ENCODE results near the gene CD247.

CD247 gene

DNA sequence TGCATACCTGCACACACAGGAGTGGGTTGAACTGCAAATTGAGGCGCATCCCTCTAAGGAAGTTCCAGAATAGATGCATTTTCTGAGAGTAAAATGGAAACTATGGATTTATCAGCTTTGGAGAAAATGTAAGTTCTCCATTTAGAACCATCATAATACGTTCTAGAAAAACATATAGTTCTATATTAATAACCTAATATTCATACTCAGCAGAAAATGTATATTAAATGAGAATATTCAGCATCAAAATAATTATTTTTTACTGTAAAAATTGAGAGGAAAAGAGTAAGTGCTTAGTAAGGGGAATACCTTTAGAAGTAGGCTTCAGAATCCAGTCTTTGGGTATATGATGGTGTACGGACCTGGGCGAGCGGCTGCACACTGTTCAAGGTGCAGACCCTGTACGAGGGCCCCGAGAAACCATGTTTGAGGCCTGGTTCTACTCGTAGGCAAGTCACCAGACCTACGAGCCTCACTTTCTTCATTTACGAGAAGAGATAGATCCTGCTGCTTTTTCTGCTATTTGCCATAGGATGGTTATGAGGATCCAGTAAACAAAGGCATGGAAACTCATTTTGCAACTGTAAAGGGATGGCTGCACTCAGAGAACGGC lies 6.8 kb downstream of the CD247 start:
- no peak for DNase-seq

DNA sequence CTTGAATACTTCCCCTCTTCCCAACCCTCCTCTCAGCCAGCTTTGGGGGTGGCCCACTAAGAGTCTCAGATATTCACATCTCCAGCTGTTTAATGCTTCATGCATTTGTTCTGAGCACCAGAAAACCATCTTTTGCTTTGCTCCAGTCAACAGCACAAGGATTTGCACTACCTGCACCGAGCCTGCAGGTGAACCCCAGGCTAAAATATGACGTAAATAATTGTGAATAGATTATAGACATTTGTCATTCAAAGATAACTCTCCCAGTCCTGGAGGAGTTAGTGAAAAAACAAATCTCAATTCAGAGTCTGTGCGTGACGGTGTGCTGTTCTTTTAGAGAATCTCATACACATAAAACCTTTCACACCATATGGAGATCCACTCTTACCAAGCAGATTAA lies 7.4 kb downstream of the CD247 start:
- DNase-seq: no peak

DNA sequence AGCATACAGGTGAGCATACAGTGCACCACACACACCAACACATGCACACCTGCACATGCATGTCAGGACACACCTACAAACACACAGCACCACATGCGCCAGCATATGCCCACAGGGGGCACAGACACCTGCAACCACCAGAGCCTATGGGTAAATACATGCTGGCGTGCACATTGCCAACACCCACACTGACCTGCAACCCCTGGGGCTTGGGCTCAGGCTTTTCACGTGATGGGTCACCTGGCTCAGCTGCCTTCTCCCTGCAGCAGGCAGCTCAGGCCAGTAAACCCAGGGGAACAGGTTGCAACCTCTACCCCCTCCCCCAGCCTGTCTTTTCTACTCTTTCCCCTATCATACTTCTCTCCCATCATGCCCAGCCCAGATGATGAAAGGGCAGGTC lies 8.1 kb downstream of the CD247 start:
- DNase-seq: no peak

DNA sequence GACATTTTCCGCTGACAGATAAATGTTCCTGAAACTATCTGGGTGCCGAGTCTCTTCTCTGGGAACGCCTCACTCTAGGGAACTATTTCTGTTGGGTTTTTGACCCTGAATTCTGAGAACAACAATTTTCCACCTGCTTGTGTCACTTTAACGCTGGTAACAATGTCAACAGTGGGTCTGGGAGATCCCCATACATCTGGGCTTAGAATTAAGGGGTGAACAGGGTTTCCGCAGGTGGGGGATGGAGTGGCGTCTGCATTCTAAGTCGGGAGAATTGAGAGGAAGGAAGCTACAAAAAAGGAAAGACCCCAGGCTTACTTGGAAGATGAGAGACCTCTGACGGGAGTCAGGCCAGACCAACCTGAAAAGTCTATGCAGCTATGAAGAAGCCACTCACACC lies 8.7 kb downstream of the CD247 start:
- DNase-seq: no peak

GRCh38 chr1:167507719-167508118 lies 10.6 kb downstream of the CD247 start:
- no peak for DNase-seq

DNA sequence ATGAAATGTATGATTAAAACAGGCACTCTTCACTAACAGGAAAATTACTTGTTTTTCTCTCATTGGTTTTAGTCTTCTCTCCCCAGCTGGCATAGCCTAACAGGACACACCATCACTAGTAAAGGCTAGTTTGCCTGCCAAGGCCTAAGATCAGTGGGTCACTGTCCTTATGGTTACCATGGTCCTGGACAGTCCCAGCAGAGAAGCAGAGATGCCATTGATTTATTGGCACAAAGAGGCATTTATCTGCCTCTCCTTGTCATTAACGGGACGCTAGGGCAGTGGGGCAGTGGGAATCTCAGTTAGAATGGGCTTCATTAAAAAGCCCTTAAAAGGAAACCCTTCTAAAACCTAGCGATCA lies 13.9 kb downstream of the CD247 start:
- DNase-seq: no peak

DNA sequence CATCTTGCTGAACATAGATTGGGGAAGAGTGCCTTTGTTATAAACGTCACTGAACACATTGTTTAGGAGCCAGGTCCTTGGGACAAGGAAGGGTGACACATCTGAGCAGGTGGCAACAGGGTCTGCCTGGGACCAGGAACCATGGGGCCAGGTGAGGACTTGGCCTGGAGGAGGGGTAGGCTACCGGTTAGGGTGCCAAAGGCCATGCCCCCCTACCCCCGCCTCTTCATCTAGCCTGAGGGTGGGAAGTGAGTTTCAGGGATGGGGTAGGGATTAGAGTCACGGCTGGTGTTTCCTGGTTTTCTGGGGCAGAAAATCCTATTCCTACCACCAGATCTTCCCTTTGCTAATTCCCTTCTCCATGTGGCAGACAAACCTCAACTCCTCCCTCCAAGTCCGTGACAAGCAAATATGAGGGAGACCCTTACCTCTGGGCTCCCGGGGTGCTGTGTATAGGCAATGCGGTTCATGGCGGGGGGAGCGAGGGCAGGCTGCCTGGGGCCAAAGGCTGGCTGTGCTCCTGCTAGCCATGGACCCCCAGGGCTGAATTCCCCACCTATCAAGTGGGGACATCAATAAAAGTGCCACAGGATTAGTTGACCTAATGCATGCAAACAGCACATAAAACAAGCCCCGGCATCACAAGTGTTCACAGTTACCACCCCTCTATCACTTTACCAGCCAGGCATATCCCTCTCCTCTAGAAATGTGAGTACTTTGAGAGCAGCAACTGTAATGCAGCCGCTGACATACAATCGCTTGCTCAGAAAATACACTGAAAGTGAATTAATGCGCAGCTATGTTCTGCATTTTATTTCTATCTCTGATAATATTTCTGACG lies 14.5 kb downstream of the CD247 start:
- no peak for DNase-seq

DNA sequence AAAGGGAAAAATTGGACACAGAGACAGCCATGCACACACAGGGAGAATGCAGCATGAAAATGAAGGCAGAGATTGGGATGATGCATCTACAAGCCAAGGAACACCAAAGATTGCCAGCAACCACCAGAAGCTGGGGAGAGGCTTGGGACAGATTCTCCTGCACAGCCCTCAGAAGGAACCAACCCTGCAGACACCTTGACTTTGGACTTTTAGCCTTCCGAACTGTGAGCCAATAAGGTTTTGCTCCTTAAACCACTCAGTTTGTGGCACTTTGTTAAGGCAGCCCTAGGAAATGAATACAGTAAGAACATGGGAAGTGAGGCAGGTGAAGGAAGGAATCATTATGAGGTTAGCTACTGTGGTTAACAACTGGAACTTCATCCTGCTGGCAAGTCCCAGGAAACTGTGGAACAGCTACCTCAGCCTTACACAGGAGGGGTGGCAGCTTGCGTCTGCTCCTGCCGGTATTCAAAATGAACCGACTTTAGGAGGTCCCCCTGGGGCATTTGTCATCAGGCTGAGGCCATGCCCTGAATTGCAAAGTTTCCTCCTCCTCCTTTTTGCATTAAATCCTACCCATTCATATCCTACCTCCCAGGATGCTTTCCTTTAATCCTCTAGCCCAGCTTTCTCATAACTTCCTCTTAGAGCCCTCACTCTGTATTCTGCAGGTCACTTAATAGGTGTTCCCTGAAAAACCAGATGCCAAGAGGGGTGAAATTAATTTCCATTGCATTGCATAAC lies 15.4 kb downstream of the CD247 start:
- DNase-seq: no peak

GRCh38 chr1:167502192-167502551 lies 16.2 kb downstream of the CD247 start:
- no peak for DNase-seq

DNA sequence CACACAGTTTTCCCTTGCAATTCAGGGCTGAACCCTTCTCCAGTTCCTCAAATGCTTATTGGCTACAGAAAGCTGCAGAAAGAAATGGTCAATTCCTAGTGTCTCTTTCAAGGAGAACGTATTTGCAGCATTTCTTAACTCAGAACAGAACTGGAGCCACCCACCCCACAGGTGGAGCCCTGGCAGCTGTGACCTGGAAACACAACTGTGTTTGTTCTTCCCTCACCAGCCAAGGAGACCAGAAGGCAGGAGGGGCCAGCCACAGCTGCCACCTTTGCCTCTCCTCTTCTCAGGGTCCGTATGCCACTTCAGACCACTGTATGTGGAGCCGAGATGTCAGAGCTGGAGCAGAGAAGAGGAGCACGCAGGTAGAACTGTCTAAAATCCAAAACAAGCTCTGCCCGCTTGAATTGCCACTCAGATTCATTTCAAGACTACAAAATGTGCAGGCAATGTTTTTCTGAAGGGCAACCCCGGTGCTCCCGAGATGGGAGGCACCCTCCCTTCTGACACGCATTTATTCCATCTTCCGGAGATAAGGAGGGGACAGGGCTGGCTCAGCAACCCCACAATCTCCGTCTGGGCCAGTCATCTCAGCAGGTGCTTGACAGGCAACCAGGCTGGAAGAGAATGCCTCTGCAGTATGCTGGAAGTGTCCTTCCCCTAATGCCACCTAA lies 16.7 kb downstream of the CD247 start:
- DNase-seq: no peak

DNA sequence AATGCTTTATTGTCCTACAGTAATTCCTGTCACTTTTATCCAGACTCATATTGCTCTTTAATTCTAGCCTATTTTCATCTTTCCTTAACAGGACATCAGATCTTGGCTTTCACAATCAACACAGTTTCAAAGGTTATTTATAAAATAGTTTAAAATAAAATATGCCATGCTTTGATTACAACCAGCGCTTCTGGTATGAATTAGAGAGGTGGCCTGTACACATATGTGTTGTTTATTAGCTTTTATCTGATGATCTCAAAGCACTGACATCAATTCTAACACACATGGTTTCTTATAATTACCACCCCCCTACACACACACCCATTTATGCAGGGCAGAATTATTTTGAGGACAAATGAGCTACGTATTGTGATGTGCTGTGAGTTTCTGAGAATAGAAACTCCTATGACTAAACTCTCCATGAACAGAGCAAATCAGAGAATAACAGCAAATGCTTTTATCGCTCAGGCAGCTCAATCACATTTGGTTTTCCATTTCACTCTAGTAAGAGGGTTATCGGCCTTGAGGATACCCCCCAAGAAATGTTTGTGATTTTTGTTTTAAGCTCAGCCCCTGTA lies 18.0 kb downstream of the CD247 start:
- DNase-seq: no peak

DNA sequence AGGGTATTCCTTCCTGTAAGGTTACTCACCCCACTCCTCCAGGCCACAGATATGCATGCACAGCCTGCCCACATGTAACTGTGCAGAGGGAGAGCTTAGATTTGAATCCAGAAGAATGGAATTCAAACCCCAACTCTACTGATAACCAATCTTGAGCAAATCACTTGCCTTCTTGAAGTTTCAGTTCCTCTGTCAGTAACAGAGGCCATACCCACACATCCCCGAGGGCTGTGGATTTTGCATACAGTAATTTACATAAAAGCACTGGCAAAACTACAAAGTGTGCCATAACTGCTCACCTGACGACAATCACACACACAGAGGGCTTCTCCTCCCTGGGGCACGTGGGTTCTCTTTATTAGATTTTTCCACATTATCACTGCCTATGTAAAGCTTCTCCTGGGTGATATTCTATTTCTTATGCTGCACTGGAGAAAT lies 18.6 kb downstream of the CD247 start:
- no peak for DNase-seq

- no peak for DNase-seq
These were observed 19.2 kb downstream of the CD247 start for GRCh38 chr1:167499106-167499505.

- no peak for DNase-seq
These were observed 21.3 kb downstream of the CD247 start for GRCh38 chr1:167496797-167497619.

DNA sequence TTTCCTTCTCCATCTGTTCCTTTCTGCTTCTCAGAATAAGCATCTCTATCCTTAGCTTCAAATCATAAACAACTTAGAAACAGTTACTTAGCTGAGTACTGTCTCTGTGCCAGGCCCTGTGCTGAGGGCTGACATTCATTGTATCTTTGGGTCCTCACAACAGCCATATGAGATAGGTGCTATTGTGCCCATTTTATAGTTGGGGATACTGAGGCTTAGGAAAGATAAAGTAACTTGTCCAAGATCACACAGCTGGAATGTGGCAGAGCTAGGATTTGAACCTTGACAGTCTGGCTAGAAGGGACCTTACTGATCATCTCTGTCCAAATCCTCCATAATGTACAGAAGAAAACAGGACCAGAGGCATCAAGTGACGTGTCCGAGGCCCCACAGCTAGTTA lies 25.0 kb downstream of the CD247 start:
- no peak for DNase-seq

DNA sequence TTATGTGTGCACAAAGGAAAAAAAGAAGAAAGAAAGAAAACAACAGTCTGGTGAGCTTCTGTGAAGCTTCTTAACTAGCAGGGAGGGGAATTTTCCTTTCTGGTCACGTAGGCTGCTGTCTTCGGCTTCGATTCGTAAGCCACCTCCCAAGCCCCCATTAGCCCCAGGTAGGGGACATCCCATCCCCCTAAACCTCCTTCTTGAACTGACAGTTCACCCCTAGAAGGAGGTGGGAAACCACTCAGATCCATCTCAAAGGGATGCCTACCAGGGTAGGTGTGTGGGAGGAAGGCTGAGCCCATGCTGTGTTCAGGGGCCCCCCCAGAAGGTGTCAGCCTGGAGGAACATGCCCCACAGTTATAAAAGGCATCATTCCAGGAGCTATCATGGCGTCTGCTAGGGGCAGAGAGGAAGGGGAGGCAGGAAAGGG lies 25.8 kb downstream of the CD247 start:
- no peak for DNase-seq

- no peak for DNase-seq
These were observed 26.5 kb downstream of the CD247 start for GRCh38 chr1:167491586-167492461.

DNA sequence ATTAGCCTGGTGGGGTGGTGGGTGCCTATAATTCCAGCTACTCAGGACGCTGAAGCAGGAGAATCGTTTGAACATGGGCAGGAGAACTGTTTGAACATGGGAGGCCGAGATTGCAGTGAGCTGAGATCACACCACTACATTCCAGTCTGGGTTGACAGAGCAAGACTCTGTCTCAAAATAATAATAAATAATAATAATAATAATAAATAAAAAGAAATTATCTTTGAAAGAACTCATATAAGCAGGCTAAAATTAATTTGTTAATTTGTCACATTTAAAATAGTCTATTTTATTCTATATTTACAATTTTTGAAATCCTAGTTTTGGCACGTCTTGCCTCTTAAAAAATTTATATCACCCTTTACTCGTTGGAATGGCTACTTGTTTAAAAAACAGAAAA lies 27.6 kb downstream of the CD247 start:
- DNase-seq: no peak

- DNase-seq: no peak
These were observed 28.6 kb downstream of the CD247 start for GRCh38 chr1:167489571-167490340.

- no peak for DNase-seq
These were observed 29.5 kb downstream of the CD247 start for GRCh38 chr1:167488786-167489185.
